D721Med (cell line): ENCODE data around the gene NSUN2.

Experiments used
- DNase-seq: peaks from one replicate; pipeline ENCODE4 v3.0.0; 2011; ENCODE audit warnings: low spot score; ENCODE audit not compliant: insufficient read length
- FAIRE-seq: peaks from 2 replicates; lab custom pipeline; 2011; peaks lifted over from hg19 to GRCh38; lab: Jason Lieb, UNC
- CTCF ChIP-seq: IDR thresholded peaks from 2 replicates; pipeline ENCODE4 v1.5.1; 2012; ENCODE audit warnings: mild to moderate bottlenecking, control low read depth; ENCODE audit not compliant: insufficient read depth; ENCODE audit errors: missing control alignments

NSUN2 gene

GRCh38 chr5:6565492-6565891, 67.4 kb downstream of the NSUN2 start:
- FAIRE-seq (no peak), DNase-seq (no peak)
- TF ChIP-seq CTCF: no peak

- no peak for TF ChIP-seq CTCF
- FAIRE-seq (no peak), DNase-seq (no peak)
Measured at GRCh38 chr5:6557807-6558575, 74.9 kb downstream of the NSUN2 start.

GRCh38 chr5:6556802-6557102, 76.1 kb downstream of the NSUN2 start:
- DNase-seq (no peak), FAIRE-seq (no peak)
- no peak for TF ChIP-seq CTCF

- DNase-seq (no peak), FAIRE-seq (no peak)
- no peak for TF ChIP-seq CTCF
Measured at GRCh38 chr5:6556089-6556801, 76.6 kb downstream of the NSUN2 start.

GRCh38 chr5:6554812-6555211, 78.0 kb downstream of the NSUN2 start:
- TF ChIP-seq CTCF: no peak
- FAIRE-seq (no peak), DNase-seq (no peak)

GRCh38 chr5:6553972-6554371, 78.9 kb downstream of the NSUN2 start:
- TF ChIP-seq CTCF: no peak
- FAIRE-seq (no peak), DNase-seq (no peak)

- FAIRE-seq (no peak), DNase-seq (no peak)
- TF ChIP-seq CTCF: no peak
Measured at GRCh38 chr5:6552612-6553011, 80.2 kb downstream of the NSUN2 start.
